Measurements from ENCODE around the gene HMGCS1.
"Not testable (repeated sequence)": the region's sequence is repeated elsewhere in the genome, so short reads cannot be mapped to it uniquely, and the experiment has no call there.

Gene HMGCS1

GRCh38 chr5:43312076-43312661 is 1.0 kb downstream of the HMGCS1 start:
- DNase-seq, result peak in 1 of 2 experiments; percentile 38

GRCh38 chr5:43309637-43310036 is 3.6 kb downstream of the HMGCS1 start:
- no peak for DNase-seq

- DNase-seq, result no peak
Observed at GRCh38 chr5:43309122-43309521, 4.1 kb downstream of the HMGCS1 start.

- not testable (repeated sequence) for DNase-seq
Observed at GRCh38 chr5:43306954-43307353, 6.3 kb downstream of the HMGCS1 start.

GRCh38 chr5:43305948-43306565 is 7.2 kb downstream of the HMGCS1 start:
- DNase-seq, result peak; percentile 75 to 81

GRCh38 chr5:43304525-43304924 is 8.7 kb downstream of the HMGCS1 start:
- no peak for DNase-seq

- DNase-seq, result no peak
Observed at GRCh38 chr5:43303242-43303641, 10.0 kb downstream of the HMGCS1 start.

- peak in 1 of 2 experiments; percentile 40 for DNase-seq
Observed at GRCh38 chr5:43302481-43302880, 10.7 kb downstream of the HMGCS1 start.

- no peak for DNase-seq
Observed at GRCh38 chr5:43301653-43302091, 11.5 kb downstream of the HMGCS1 start.

GRCh38 chr5:43300112-43300511 is 13.1 kb downstream of the HMGCS1 start:
- DNase-seq, result no peak

- no peak for DNase-seq
Observed at GRCh38 chr5:43298443-43298842, 14.8 kb downstream of the HMGCS1 start.

GRCh38 chr5:43296835-43297234 is 16.4 kb downstream of the HMGCS1 start:
- DNase-seq, result no peak

- no peak for DNase-seq
Observed at GRCh38 chr5:43295202-43295601, 18.0 kb downstream of the HMGCS1 start.

- no peak for DNase-seq
Observed at GRCh38 chr5:43294226-43294625, 19.0 kb downstream of the HMGCS1 start.

GRCh38 chr5:43290726-43291125 is 22.5 kb downstream of the HMGCS1 start:
- DNase-seq, result no peak

- DNase-seq, result no peak
Observed at GRCh38 chr5:43288269-43288831, 24.9 kb downstream of the HMGCS1 start.

- no peak for DNase-seq
Observed at GRCh38 chr5:43287493-43287892, 25.7 kb downstream of the HMGCS1 start.

- no peak for DNase-seq
Observed at GRCh38 chr5:43286623-43287022, 26.6 kb downstream of the HMGCS1 start.

GRCh38 chr5:43281840-43282658 is 31.2 kb downstream of the HMGCS1 start:
- DNase-seq, result no peak

GRCh38 chr5:43279548-43280274 is 33.5 kb downstream of the HMGCS1 start:
- DNase-seq, result no peak

- DNase-seq, result no peak
Observed at GRCh38 chr5:43275391-43275790, 37.8 kb downstream of the HMGCS1 start.

- no peak for DNase-seq
Observed at GRCh38 chr5:43274435-43275114, 38.6 kb downstream of the HMGCS1 start.
